ENCODE results near the gene PTPRD.

PTPRD gene

GRCh38 chr9:8733131-8733954 is 1879.5 kb downstream of the PTPRD start (continued):
- TF ChIP-seq ZNF473 (tag by site-specific recombination; IDR thresholded peaks at IDR 0.05): no peak
- TF ChIP-seq ZBTB48 (tag by site-specific recombination; IDR thresholded peaks at IDR 0.05): no peak
- no peak for TF ChIP-seq ZNF184 (tag by site-specific recombination; IDR thresholded peaks at IDR 0.05)
- TF ChIP-seq PRDM6 (tag by site-specific recombination; IDR thresholded peaks at IDR 0.05): peak; percentile 59
- no peak for TF ChIP-seq ZNF324 (tag by site-specific recombination; IDR thresholded peaks at IDR 0.05)
- TF ChIP-seq ZNF544 (tag by site-specific recombination; IDR thresholded peaks at IDR 0.05): no peak
- no peak for TF ChIP-seq ZNF768 (tag by site-specific recombination; IDR thresholded peaks at IDR 0.05)
- TF ChIP-seq, protein P1, sequence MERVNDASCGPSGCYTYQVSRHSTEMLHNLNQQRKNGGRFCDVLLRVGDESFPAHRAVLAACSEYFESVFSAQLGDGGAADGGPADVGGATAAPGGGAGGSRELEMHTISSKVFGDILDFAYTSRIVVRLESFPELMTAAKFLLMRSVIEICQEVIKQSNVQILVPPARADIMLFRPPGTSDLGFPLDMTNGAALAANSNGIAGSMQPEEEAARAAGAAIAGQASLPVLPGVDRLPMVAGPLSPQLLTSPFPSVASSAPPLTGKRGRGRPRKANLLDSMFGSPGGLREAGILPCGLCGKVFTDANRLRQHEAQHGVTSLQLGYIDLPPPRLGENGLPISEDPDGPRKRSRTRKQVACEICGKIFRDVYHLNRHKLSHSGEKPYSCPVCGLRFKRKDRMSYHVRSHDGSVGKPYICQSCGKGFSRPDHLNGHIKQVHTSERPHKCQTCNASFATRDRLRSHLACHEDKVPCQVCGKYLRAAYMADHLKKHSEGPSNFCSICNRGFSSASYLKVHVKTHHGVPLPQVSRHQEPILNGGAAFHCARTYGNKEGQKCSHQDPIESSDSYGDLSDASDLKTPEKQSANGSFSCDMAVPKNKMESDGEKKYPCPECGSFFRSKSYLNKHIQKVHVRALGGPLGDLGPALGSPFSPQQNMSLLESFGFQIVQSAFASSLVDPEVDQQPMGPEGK (tag by site-specific recombination; IDR thresholded peaks at IDR 0.05): no peak
- no peak for TF ChIP-seq GLI4 (tag by site-specific recombination; IDR thresholded peaks at IDR 0.05)
- TF ChIP-seq ZNF580 (tag by site-specific recombination; IDR thresholded peaks at IDR 0.05): peak; percentile 71
- TF ChIP-seq ZNF549 (tag by site-specific recombination; IDR thresholded peaks at IDR 0.05): no peak
- no peak for TF ChIP-seq ZNF19 (tag by site-specific recombination; IDR thresholded peaks at IDR 0.05; ENCODE audit: low read depth)
- TF ChIP-seq ZNF223 (tag by site-specific recombination; IDR thresholded peaks at IDR 0.05): no peak
- no peak for TF ChIP-seq ZFP3 (tag by site-specific recombination; IDR thresholded peaks at IDR 0.05; ENCODE audit: low read depth)
- peak; percentile 67 for TF ChIP-seq ZNF600 (tag by site-specific recombination; IDR thresholded peaks at IDR 0.05)
- peak; percentile 50; the same call in 1 of the 2 replicates for TF ChIP-seq ZBTB20 (tag by site-specific recombination; IDR thresholded peaks at IDR 0.05)
- no peak for TF ChIP-seq ZNF175 (tag by site-specific recombination; IDR thresholded peaks at IDR 0.05)
- TF ChIP-seq ZNF292 (tag by site-specific recombination; IDR thresholded peaks at IDR 0.05; ENCODE audit: borderline replicate concordance, low read depth): no peak
- 0 out of 2 replicates have a peak, but pooled peaks have one; percentile 40 for TF ChIP-seq TCF7L2 (IDR thresholded peaks at IDR 0.05; ENCODE audit: borderline replicate concordance, low read depth, low read length)
- no peak for TF ChIP-seq HOXC10 (CRISPR knock-in tag; IDR thresholded peaks at IDR 0.05)
- TF ChIP-seq ZNF518A (tag by site-specific recombination; conservative IDR thresholded peaks at IDR 0.05; ENCODE audit: low read depth): no peak
- no peak for TF ChIP-seq SP2 (tag by site-specific recombination; IDR thresholded peaks at IDR 0.05)
- peak; percentile 76; the same call in 1 of the 2 replicates for TF ChIP-seq IKZF3 (tag by site-specific recombination; IDR thresholded peaks at IDR 0.05)
- no peak for TF ChIP-seq SP3 (tag by site-specific recombination; IDR thresholded peaks at IDR 0.05)
- TF ChIP-seq SETDB1 (IDR thresholded peaks at IDR 0.05; ENCODE audit: insufficient read length, low read length): no peak
- TF ChIP-seq ZNF785 (tag by site-specific recombination; IDR thresholded peaks at IDR 0.05): no peak
- 0 out of 2 replicates have a peak, but pooled peaks have one; percentile 21 for TF ChIP-seq ZNF366 (tag by site-specific recombination; conservative IDR thresholded peaks at IDR 0.05)
- no peak for TF ChIP-seq ZSCAN23 (tag by site-specific recombination; IDR thresholded peaks at IDR 0.05)
- TF ChIP-seq ZNF624 (tag by site-specific recombination; IDR thresholded peaks at IDR 0.05): no peak
- TF ChIP-seq ZNF433 (tag by site-specific recombination; IDR thresholded peaks at IDR 0.05; ENCODE audit: low read depth): no peak
- TF ChIP-seq ZNF174 (tag by site-specific recombination; IDR thresholded peaks at IDR 0.05): no peak
- peak; percentile 40; the same call in 1 of the 2 replicates for TF ChIP-seq ZNF561 (tag by site-specific recombination; IDR thresholded peaks at IDR 0.05; ENCODE audit: borderline replicate concordance)
- no peak for TF ChIP-seq ZNF555 (tag by site-specific recombination; conservative IDR thresholded peaks at IDR 0.05)
